ENCODE results near the gene CDK7. TPM values are rescaled to one million over a fixed set of nuclear protein-coding genes. Genes with fewer than 3 reads are reported as not detected.
"Not testable (repeated sequence)": the region's sequence is repeated elsewhere in the genome, so short reads cannot be mapped to it uniquely, and the experiment has no call there.

Gene CDK7
- polyA plus RNA-seq, 10 donors, result 17.6 to 28.1 (median 20.9) TPM

- no peak for DNase-seq
These were observed 3.4 kb upstream of the CDK7 start for GRCh38 chr5:69231281-69231680.

GRCh38 chr5:69231851-69232250 lies 2.8 kb upstream of the CDK7 start:
- DNase-seq, result no peak

GRCh38 chr5:69236733-69237132 lies 2.0 kb downstream of the CDK7 start:
- not testable (repeated sequence) for DNase-seq

- DNase-seq, result no peak
These were observed 3.2 kb downstream of the CDK7 start for GRCh38 chr5:69237877-69238276.

- peak in 1 of 3 donors; percentile 87 for DNase-seq
These were observed 4.1 kb downstream of the CDK7 start for GRCh38 chr5:69238760-69239251.

GRCh38 chr5:69242215-69242927 lies 7.7 kb downstream of the CDK7 start:
- no peak for DNase-seq

- DNase-seq, result no peak
These were observed 10.3 kb downstream of the CDK7 start for GRCh38 chr5:69245031-69245430.

- DNase-seq, result no peak
These were observed 13.3 kb downstream of the CDK7 start for GRCh38 chr5:69248019-69248418.

- DNase-seq, result no peak
These were observed 15.9 kb downstream of the CDK7 start for GRCh38 chr5:69250593-69250992.

- no peak for DNase-seq
These were observed 17.8 kb downstream of the CDK7 start for GRCh38 chr5:69252437-69252836.

GRCh38 chr5:69255940-69256339 lies 21.3 kb downstream of the CDK7 start:
- DNase-seq, result not testable (repeated sequence)

- no peak for DNase-seq
These were observed 22.9 kb downstream of the CDK7 start for GRCh38 chr5:69257577-69257976.

- DNase-seq, result no peak
These were observed 26.3 kb downstream of the CDK7 start for GRCh38 chr5:69261034-69261433.

- DNase-seq, result no peak
These were observed 31.2 kb downstream of the CDK7 start for GRCh38 chr5:69265931-69266330.

- DNase-seq, result no peak
These were observed 34.2 kb downstream of the CDK7 start for GRCh38 chr5:69268899-69269298.

- no peak for DNase-seq
These were observed 36.2 kb downstream of the CDK7 start for GRCh38 chr5:69270840-69271239.

- DNase-seq, result peak in 2 of 3 donors; percentile 6 to 17
These were observed 36.7 kb downstream of the CDK7 start for GRCh38 chr5:69271376-69271775.

- DNase-seq, result no peak
These were observed 40.9 kb downstream of the CDK7 start for GRCh38 chr5:69275563-69275962.

GRCh38 chr5:69276422-69277174 lies 41.9 kb downstream of the CDK7 start:
- peak in 1 of 3 donors; percentile 39 for DNase-seq

- no peak for DNase-seq
These were observed 44.8 kb downstream of the CDK7 start for GRCh38 chr5:69279517-69279916.

GRCh38 chr5:69281114-69281513 lies 46.4 kb downstream of the CDK7 start:
- no peak for DNase-seq

- no peak for DNase-seq
These were observed 49.5 kb downstream of the CDK7 start for GRCh38 chr5:69284203-69284602.

- no peak for DNase-seq
These were observed 50.9 kb downstream of the CDK7 start for GRCh38 chr5:69285448-69286116.
